Muscle layer of duodenum (tissue), 2 donors: ENCODE measurements around the gene DAB1.

ENCODE experiments used
- H3K27ac ChIP-seq: one replicate; pipeline ENCODE4 v1.7.0; 2013; ENCODE audit warnings: mild to moderate bottlenecking, low read length
- H3K27me3 ChIP-seq: one replicate; pipeline ENCODE4 v1.7.0; 2013; ENCODE audit warnings: low read depth, mild to moderate bottlenecking, control low read depth, low read length
- H3K36me3 ChIP-seq, 2 donors: one replicate each; pipeline ENCODE4 v1.7.0; 2013; ENCODE audit warnings: low read length in 2 of 2, control low read depth in 1 of 2, mild to moderate bottlenecking in 1 of 2; ENCODE audit not compliant: insufficient read depth in 2 of 2, control insufficient read depth in 1 of 2
- H3K4me1 ChIP-seq, 2 donors: one replicate each; pipeline ENCODE4 v1.7.0; 2013; ENCODE audit warnings: low read length in 2 of 2, mild to moderate bottlenecking in 2 of 2, control low read depth in 1 of 2, moderate library complexity in 1 of 2; ENCODE audit not compliant: insufficient read depth in 2 of 2, control insufficient read depth in 1 of 2
- H3K4me3 ChIP-seq, 2 donors: one replicate each; pipeline ENCODE4 v1.7.0; 2013; ENCODE audit warnings: low read length in 2 of 2, low read depth in 1 of 2, mild to moderate bottlenecking in 1 of 2
- H3K9me3 ChIP-seq, 2 donors: one replicate each; pipeline ENCODE4 v1.7.0; 2013; ENCODE audit warnings: low read length in 2 of 2, control low read depth in 1 of 2, mild to moderate bottlenecking in 1 of 2; ENCODE audit not compliant: control insufficient read depth in 1 of 2
- donor health status: healthy.

Gene DAB1

DNA sequence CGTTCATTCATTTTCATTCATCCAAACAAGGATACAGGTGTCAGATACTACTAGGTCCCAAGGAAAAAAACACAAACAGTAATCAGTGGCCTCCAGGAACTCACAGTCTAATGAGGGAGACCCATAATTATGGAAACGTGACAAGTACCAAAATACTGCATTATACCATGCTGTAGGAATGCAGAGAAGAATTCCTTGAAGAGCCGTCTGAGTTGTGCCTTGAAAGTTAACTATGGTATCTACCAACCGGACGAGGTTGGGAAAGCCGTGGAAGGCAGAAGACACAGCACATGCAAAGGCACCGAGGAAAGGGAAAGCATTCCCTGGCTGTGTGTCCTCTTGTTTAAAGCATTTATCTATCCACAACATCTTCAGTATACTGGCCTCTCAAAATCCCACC lies 206.0 kb downstream of the DAB1 start:
- H3K9me3 ChIP-seq, result no peaks in the 10 kb centered on the region
- H3K36me3 ChIP-seq, result no peaks in the 10 kb centered on the region
- H3K4me1 ChIP-seq, result no peaks in the 10 kb centered on the region
- no peak overlapping the region for H3K27ac ChIP-seq
- no peak overlapping the region for H3K4me3 ChIP-seq
- H3K27me3 ChIP-seq, result no peaks in the 10 kb centered on the region

DNA sequence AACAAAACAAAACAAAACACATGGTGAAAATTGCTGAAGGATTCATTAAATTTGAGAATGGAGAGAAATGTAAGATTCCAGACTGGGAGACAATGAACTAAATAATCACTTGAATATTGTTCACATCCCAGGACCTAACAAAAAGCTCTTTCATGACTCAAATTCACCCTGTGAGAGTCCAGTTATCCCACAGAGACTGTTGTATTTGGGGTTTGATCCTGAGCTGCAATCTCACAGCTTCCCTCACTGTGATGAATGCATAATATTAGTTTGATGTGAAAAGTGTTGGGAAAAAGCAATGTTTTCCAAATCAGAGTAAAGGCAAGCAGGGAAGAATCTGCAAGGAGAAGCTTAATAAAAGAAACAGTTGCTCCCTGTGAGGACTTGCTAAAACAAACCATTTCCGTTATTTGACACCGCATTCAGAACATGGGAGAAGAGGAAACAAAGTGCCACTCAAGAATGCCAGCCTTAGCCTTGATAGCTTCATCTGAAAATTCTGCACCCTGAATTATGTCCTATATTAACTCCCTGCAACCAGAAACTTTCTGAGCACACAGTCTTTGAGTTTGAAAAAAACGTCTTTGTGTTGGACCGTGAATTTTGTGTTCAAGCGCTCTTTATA lies 208.8 kb downstream of the DAB1 start:
- H3K4me1 ChIP-seq, result no peaks in the 10 kb centered on the region
- no peak overlapping the region for H3K27ac ChIP-seq
- H3K4me3 ChIP-seq, result no peak overlapping the region
- no peaks in the 10 kb centered on the region for H3K9me3 ChIP-seq
- no peaks in the 10 kb centered on the region for H3K36me3 ChIP-seq
- H3K27me3 ChIP-seq, result no peaks in the 10 kb centered on the region

DNA sequence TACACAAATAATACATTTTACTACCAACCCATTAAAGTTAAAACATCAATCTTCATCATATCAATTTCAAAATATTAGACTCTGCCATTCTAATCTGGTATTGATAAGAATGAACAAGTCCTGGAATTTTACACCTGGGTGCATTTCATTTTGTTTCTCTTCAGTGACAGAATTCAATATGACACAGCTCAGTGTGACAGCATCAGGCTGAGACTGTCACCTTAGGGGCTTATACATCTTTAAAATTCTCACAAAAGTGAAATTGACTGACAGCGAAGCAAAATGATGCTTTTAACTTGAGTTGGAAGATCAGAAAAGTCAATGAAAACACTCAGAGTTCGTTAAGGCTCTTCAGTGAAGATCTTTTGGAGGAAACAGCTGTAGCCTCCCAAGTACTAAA lies 213.0 kb downstream of the DAB1 start:
- no peak overlapping the region for H3K27ac ChIP-seq
- H3K4me1 ChIP-seq, result no peaks in the 10 kb centered on the region
- no peak overlapping the region for H3K4me3 ChIP-seq
- no peaks in the 10 kb centered on the region for H3K27me3 ChIP-seq
- no peaks in the 10 kb centered on the region for H3K36me3 ChIP-seq
- H3K9me3 ChIP-seq, result no peaks in the 10 kb centered on the region

DNA sequence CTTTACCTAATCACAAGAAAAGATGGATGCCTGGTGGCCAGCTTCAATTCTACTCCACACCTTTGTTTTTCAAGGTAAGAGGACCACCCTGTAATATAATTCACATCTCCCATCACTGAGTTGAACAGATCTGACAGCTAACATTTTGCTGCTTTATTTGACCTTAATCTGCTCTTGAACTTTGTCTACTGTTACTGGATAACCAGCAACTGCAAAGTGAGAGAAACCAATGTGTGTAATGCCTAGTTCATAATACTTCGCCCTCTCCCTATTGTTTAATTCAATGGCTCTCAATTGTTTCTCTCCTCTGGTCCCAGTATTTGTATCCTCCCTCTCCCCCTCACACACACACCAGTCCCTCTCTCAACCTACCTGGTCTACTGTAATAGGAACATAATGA lies 214.4 kb downstream of the DAB1 start:
- Histone ChIP-seq H3K4me1 (no peaks in the 10 kb centered on the region), H3K27me3 (no peaks in the 10 kb centered on the region), H3K9me3 (no peaks in the 10 kb centered on the region), H3K27ac (no peak overlapping the region), H3K36me3 (no peaks in the 10 kb centered on the region), H3K4me3 (no peak overlapping the region)

DNA sequence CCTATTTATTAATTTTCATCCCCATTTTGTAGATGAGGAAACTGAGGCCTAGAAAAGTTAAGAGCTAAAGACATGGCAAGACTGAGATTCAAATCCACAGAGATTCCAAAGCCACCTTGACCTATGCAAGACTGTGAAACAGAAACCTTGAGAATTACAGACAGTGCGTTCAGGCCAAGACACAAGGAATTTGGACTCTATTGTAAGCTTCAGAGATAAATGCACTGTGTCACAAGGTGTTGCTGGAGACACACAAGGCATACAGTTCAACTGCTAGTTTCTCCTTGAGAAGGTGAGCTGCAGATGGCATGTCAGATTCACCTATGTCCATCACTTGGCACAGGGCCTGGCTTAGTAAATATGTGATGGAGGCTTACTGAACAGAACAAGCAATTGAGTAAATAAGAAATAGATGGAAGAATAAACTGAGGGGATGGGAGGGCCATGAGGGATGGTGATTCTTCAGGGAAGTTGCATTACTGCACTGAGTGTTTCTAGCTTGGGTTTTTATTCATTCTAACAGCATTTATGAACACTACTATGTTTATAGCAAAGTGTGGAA lies 215.0 kb downstream of the DAB1 start:
- no peaks in the 10 kb centered on the region for H3K27me3 ChIP-seq
- no peak overlapping the region for H3K4me3 ChIP-seq
- no peaks in the 10 kb centered on the region for H3K9me3 ChIP-seq
- no peak overlapping the region for H3K27ac ChIP-seq
- no peaks in the 10 kb centered on the region for H3K36me3 ChIP-seq
- H3K4me1 ChIP-seq, result no peaks in the 10 kb centered on the region

DNA sequence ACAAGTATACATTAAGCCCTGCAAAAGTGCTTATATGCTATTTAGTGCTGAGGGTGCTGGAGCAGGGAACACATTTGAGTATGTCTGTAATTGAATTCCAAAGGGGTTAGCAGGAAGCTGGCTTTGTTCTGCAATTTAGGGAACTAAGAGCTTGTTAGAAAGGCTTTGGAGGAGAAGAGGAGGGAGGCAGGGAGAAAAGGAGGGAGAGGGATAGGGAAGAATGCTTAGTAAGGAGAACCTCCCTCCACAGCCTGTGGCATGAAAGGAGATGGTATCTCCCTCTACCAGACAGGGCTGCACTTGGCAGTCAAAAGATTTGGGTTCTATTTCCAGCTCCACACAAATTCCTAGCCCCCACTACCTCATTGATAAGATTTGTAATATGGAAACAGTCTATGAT lies 217.8 kb downstream of the DAB1 start:
- Histone ChIP-seq H3K27me3 (no peaks in the 10 kb centered on the region), H3K4me3 (no peak overlapping the region), H3K36me3 (no peaks in the 10 kb centered on the region), H3K27ac (no peak overlapping the region), H3K9me3 (no peaks in the 10 kb centered on the region), H3K4me1 (no peaks in the 10 kb centered on the region)

DNA sequence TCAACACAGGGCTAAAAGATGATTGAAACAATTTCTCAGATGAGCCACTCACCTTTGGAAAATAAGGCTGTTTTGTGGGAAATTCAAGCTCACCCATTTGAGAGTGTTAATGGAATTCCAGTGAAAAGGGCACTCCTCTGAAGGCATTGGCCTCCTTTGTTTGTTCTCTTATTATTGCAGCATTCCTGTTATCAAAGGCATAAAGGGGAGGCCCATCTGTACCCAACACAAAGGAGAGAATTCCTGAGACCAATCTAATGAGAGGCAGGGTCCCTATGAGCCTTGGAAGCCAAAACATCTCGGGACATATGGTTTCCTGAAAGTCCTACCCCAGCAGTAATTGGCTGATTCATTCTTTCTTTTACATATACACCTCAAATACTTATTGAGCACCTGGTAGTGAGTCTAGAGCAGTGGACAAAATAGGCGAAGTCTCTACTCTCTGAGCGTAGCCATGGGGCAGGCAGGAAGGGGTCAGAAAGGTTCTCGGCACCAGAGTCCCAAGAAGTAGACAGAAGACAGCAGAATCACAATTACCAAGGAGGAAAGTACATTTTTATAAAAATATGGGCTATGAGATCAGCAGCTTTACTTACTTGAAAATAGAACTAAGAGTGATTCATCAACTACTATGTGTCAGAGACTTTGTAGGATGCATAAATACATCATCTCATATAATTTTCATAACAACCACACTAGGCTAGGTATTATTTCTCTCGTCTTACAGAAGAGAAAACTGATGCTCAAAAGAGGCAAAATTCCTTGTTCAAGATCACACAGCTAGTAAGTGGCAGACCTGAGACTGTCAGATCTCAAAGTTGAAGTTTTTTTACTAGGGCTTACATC lies 218.7 kb downstream of the DAB1 start:
- Histone ChIP-seq H3K27me3 (no peaks in the 10 kb centered on the region), H3K4me3 (no peak overlapping the region), H3K9me3 (no peaks in the 10 kb centered on the region), H3K27ac (no peak overlapping the region), H3K36me3 (no peaks in the 10 kb centered on the region), H3K4me1 (no peaks in the 10 kb centered on the region)

DNA sequence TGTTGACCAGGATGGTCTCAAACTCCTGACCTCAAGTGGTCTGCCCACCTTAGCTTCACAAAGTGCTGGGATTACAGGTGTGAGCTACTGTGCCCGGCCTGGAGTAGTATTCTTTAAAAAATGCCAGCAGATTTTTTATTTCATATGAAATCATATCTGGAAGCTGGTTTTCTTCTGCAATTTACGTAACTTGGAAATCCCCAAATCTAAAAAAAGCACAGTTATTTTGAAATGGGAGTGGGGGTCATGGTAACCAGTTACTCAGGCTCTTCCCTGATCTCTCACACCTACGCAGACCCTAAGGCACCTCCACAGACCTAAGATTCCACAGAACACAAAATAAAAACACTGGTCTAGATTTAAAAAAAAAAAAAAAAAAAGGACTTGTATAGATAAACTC lies 219.8 kb downstream of the DAB1 start:
- Histone ChIP-seq H3K9me3 (no peaks in the 10 kb centered on the region), H3K27ac (no peak overlapping the region), H3K4me1 (no peaks in the 10 kb centered on the region), H3K36me3 (no peaks in the 10 kb centered on the region), H3K4me3 (no peak overlapping the region), H3K27me3 (no peaks in the 10 kb centered on the region)

DNA sequence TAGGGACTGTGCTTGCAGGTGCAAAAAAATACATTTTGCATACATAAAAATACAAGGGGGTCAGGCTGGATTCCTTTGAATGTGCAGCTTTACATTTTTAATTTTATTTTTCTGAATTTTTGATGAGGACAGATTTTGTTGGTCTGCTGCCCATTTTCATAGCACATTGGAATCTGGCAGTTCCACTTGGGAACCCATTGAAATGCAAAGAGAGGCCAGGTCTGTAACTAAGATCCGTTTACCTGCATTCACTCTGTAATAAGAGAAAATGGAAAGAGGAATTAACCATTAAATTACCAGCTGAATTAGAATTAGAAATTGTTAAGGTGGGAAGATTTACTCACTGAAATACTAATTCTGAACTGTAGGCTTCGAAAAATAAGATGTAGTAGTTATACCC lies 221.6 kb downstream of the DAB1 start:
- Histone ChIP-seq H3K4me3 (no peak overlapping the region), H3K36me3 (no peaks in the 10 kb centered on the region), H3K27me3 (no peaks in the 10 kb centered on the region)

DNA sequence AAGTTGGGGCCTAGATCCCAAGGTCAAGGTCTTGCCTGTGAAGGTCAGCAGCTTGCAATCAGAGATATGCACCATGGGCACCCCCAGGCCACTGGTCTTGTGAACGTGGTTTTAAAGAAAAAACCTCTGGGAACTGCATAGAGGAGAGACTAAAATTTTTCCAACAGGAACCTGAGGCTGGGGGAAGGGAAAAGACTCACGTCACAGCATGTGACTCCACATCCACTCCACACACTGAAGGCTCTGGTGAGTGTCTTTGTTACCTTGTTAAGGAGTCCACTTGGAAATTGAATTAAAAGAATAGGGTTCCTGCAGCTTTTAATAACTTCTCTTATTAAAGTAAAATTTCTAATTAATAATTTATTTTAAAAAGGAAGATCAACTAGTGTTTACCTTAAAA lies 224.9 kb downstream of the DAB1 start:
- H3K4me1 ChIP-seq, result no peaks in the 10 kb centered on the region
- no peaks in the 10 kb centered on the region for H3K36me3 ChIP-seq
- H3K4me3 ChIP-seq, result no peak overlapping the region

More for the DNA sequence above, 221.6 kb downstream of the DAB1 start:
- Histone ChIP-seq H3K27ac (no peak overlapping the region), H3K9me3 (no peaks in the 10 kb centered on the region), H3K4me1 (no peaks in the 10 kb centered on the region)

DNA sequence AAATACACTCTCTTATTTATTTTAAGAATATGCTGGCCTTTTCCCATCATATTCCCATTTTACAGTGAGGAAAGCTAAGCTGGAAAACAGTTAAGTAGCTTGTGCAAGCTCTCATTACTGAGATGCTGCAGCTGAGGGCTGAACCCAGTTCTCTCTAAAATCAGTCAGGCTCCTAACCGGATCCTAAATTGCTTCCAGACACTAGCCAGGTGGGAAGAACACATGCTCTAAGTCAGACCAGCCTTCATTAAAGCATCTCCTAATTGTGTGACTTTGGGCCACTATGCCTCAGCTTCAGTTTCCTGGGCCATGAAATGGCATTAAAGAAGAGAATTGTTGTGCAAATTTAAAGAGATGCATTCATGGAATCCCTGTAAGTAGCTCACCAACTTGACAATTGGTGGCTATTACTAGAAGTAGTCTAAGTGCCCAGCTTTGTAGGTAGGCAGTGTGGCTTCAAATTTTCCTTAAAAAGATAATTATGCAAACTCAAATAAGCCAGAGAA lies 228.4 kb downstream of the DAB1 start:
- H3K27me3 ChIP-seq, result no peaks in the 10 kb centered on the region
- no peaks in the 10 kb centered on the region for H3K36me3 ChIP-seq
- no peaks in the 10 kb centered on the region for H3K4me1 ChIP-seq
- no peak overlapping the region for H3K27ac ChIP-seq
- H3K9me3 ChIP-seq, result no peaks in the 10 kb centered on the region
- no peak overlapping the region for H3K4me3 ChIP-seq

More for the DNA sequence above, 224.9 kb downstream of the DAB1 start:
- Histone ChIP-seq H3K27ac (no peak overlapping the region), H3K9me3 (no peaks in the 10 kb centered on the region), H3K27me3 (no peaks in the 10 kb centered on the region)
